DOHH2 (cell line): ENCODE results near the gene HERC2.

Source experiments
- H3F3A ChIP-seq: fragments of 200-600 bp; sonication (generic), shearing (Covaris generic); 2 replicates; pipeline ENCODE4 v1.6.0; 2016; ENCODE audit warnings: antibody characterized with exemption, mild to moderate bottlenecking; ENCODE audit not compliant: control insufficient read depth, insufficient read depth
- H3K27ac ChIP-seq: fragments of 200-600 bp; sonication (generic); 2 replicates; pipeline ENCODE4 v1.5.1; 2014; ENCODE audit warnings: low read depth, mild to moderate bottlenecking, low read length, moderate library complexity
- H3K27me3 ChIP-seq: fragments of 200-600 bp; sonication (generic); 2 replicates; pipeline ENCODE4 v1.6.1; 2014; ENCODE audit warnings: mild to moderate bottlenecking, low read length, mixed read lengths; ENCODE audit not compliant: control insufficient read depth
- H3K36me3 ChIP-seq: fragments of 200-600 bp; sonication (generic); 2 replicates; pipeline ENCODE4 v1.6.1; 2014; ENCODE audit warnings: mild to moderate bottlenecking, low read length, moderate library complexity, mixed read lengths; ENCODE audit not compliant: control insufficient read depth
- H3K4me1 ChIP-seq: fragments of 200-600 bp; sonication (generic); 2 replicates; pipeline ENCODE4 v1.6.1; 2014; ENCODE audit warnings: mild to moderate bottlenecking, low read length, mixed read lengths; ENCODE audit not compliant: control insufficient read depth
- H3K4me2 ChIP-seq: fragments of 200-600 bp; sonication (generic); 2 replicates; pipeline ENCODE4 v1.6.0; 2014; ENCODE audit warnings: mild to moderate bottlenecking, low read length, moderate library complexity
- H3K4me3 ChIP-seq: fragments of 200-600 bp; sonication (generic); 2 replicates; pipeline ENCODE4 v1.5.1; 2014; ENCODE audit warnings: mild to moderate bottlenecking, low read length, mixed read lengths
- H3K79me2 ChIP-seq: fragments of 200-600 bp; sonication (generic); 2 replicates; pipeline ENCODE4 v1.6.1; 2014; ENCODE audit warnings: mild to moderate bottlenecking, low read length, mixed read lengths; ENCODE audit not compliant: control insufficient read depth
- H3K9me2 ChIP-seq: fragments of 200-600 bp; sonication (generic); replicated peaks from 2 replicates; pipeline ENCODE4 v1.6.1; 2014; ENCODE audit warnings: mild to moderate bottlenecking, low read length, mixed read lengths; ENCODE audit not compliant: control insufficient read depth
- H3K9me3 ChIP-seq: fragments of 200-600 bp; sonication (generic); 2 replicates; pipeline ENCODE4 v1.6.1; 2014; ENCODE audit warnings: antibody characterized with exemption, low read length, mixed read lengths; ENCODE audit not compliant: control insufficient read depth, insufficient read depth
- H4K20me1 ChIP-seq: fragments of 200-600 bp; sonication (generic); 2 replicates; pipeline ENCODE4 v1.6.0; 2014; ENCODE audit warnings: low read depth, mild to moderate bottlenecking, antibody characterized with exemption, low read length, moderate library complexity; ENCODE audit not compliant: control insufficient read depth, insufficient read depth
- CTCF ChIP-seq: fragments of 200-600 bp; sonication (generic); IDR thresholded peaks from one replicate; pipeline ENCODE4 v1.5.1; 2014; ENCODE audit warnings: antibody characterized with exemption, mild to moderate bottlenecking, low read depth, low read length; ENCODE audit not compliant: poor library complexity, severe bottlenecking
- EZH2phosphoT487 ChIP-seq: fragments of 200-600 bp; sonication (generic); IDR thresholded peaks from 2 replicates; pipeline ENCODE4 v1.6.1; 2017; ENCODE audit warnings: borderline replicate concordance, mild to moderate bottlenecking, antibody characterized with exemption, low read length, moderate library complexity, mixed read lengths

Gene HERC2

GRCh38 chr15:28132524-28133275 lies 189.3 kb downstream of the HERC2 start:
- no peak for TF ChIP-seq EZH2phosphoT487
- Histone ChIP-seq H3K79me2 (no peaks in the 10 kb centered on the region), H3K9me3 (no peaks in the 10 kb centered on the region), H3K27me3 (no peaks in the 10 kb centered on the region), H3K9me2 (no peaks in the 10 kb centered on the region), H3K4me1 (peaks cover 12% of the 10 kb centered on the region), H3K36me3 (peaks cover 58% of the 10 kb centered on the region), H3F3A (no peaks in the 10 kb centered on the region), H3K27ac (no peak overlapping the region), H4K20me1 (no peaks in the 10 kb centered on the region), H3K4me3 (no peak overlapping the region), H3K4me2 (no peak overlapping the region)

GRCh38 chr15:28131946-28132345 lies 190.0 kb downstream of the HERC2 start:
- TF ChIP-seq EZH2phosphoT487 (no peak), CTCF (no peak)
- Histone ChIP-seq H3K4me3 (no peak overlapping the region), H3K4me1 (peaks cover 11% of the 10 kb centered on the region), H3K79me2 (no peaks in the 10 kb centered on the region), H3K36me3 (peaks cover 62% of the 10 kb centered on the region), H3K9me2 (no peaks in the 10 kb centered on the region), H3K9me3 (no peaks in the 10 kb centered on the region), H3K4me2 (no peak overlapping the region), H3F3A (no peaks in the 10 kb centered on the region), H3K27me3 (no peaks in the 10 kb centered on the region), H3K27ac (no peak overlapping the region), H4K20me1 (no peaks in the 10 kb centered on the region)

- TF ChIP-seq CTCF (no peak), EZH2phosphoT487 (no peak)
- Histone ChIP-seq H3K27ac (no peak overlapping the region), H3K27me3 (no peaks in the 10 kb centered on the region), H3K4me1 (peaks cover 6% of the 10 kb centered on the region), H3K36me3 (peaks cover 62% of the 10 kb centered on the region), H3K9me3 (no peaks in the 10 kb centered on the region), H3K4me2 (no peak overlapping the region), H3K4me3 (no peak overlapping the region), H3F3A (no peaks in the 10 kb centered on the region), H4K20me1 (no peaks in the 10 kb centered on the region), H3K79me2 (no peaks in the 10 kb centered on the region), H3K9me2 (no peaks in the 10 kb centered on the region)
Observed at GRCh38 chr15:28131400-28131799, 190.6 kb downstream of the HERC2 start.

GRCh38 chr15:28130651-28131050 lies 191.3 kb downstream of the HERC2 start:
- H4K20me1 ChIP-seq, result no peaks in the 10 kb centered on the region
- no peaks in the 10 kb centered on the region for H3F3A ChIP-seq
- no peak overlapping the region for H3K4me2 ChIP-seq
- no peaks in the 10 kb centered on the region for H3K27me3 ChIP-seq
- peaks cover 62% of the 10 kb centered on the region for H3K36me3 ChIP-seq
- no peak for TF ChIP-seq EZH2phosphoT487
- TF ChIP-seq CTCF, result no peak
- no peak overlapping the region for H3K27ac ChIP-seq
- H3K4me1 ChIP-seq, result no peaks in the 10 kb centered on the region
- H3K9me3 ChIP-seq, result no peaks in the 10 kb centered on the region
- no peak overlapping the region for H3K4me3 ChIP-seq
- H3K79me2 ChIP-seq, result no peaks in the 10 kb centered on the region
- H3K9me2 ChIP-seq, result no peaks in the 10 kb centered on the region
